HCT116 (cell line): Measurements from ENCODE around the gene LGALS4. TPM values are rescaled to one million over a fixed set of nuclear protein-coding genes. Genes with fewer than 3 reads are reported as not detected.
A peak's percentile ranks its signal among the peaks of the same experiment; 100 is the strongest.

Experiments
- ATAC-seq: fragments of 200-7000 bp; cut with Tn5 transposase; 2 replicates; pipeline ENCODE4 v1.9.1; 2020; ENCODE audit warnings: mild to moderate bottlenecking, moderate library complexity
- BruUV-seq: library from RNA; stranded (reverse); fragments of 400-500 nt; replicated peaks from 2 replicates; lab custom pipeline; 2021; lab: Mats Ljungman, UMichigan
- CTCF ChIA-PET: fragments of 300-600 bp; sonication (Branson Sonifier 250); formaldehyde crosslinking; loops from one replicate; lab custom pipeline; 2021; ENCODE audit warnings: antibody characterized with exemption; lab: Charles Lee
- POLR2A ChIA-PET: fragments of 300-600, 350-600 bp; sonication (Branson Sonifier 250); formaldehyde crosslinking; loops from one replicate; lab custom pipeline; 2021; ENCODE audit warnings: antibody characterized with exemption; lab: Charles Lee
- RAD21 ChIA-PET, 2 experiments: fragments of 300-600 bp; sonication (Branson Sonifier 250); formaldehyde crosslinking; loops; one replicate each; lab custom pipeline; 2023; ENCODE audit warnings: low total read pairs in 2 of 2; ENCODE audit not compliant: uncharacterized antibody in 2 of 2, unreplicated experiment in 2 of 2, low non-redundant PET in 1 of 2; lab: Charles Lee
- DNase-seq: peaks from one replicate; pipeline ENCODE4 v3.0.0-alpha.2; 2010; ENCODE audit warnings: low read depth, low spot score
- H2AFZ ChIP-seq: fragments of 200-600 bp; shearing (Covaris generic), sonication (generic); 2 replicates; pipeline ENCODE4 v1.6.1; 2017; ENCODE audit warnings: low read depth, mixed run types, mixed read lengths, antibody characterized with exemption, low read length; ENCODE audit not compliant: poor library complexity, severe bottlenecking
- H3K27ac ChIP-seq: 2 replicates; pipeline ENCODE4 v1.5.1; 2012; ENCODE audit warnings: low read depth, low read length
- H3K27me3 ChIP-seq: fragments of 200-600 bp; sonication (generic); 2 replicates; pipeline ENCODE4 v1.6.1; 2016; ENCODE audit warnings: mixed run types, low read length, mixed read lengths; ENCODE audit not compliant: insufficient read depth
- H3K36me3 ChIP-seq, 2 experiments: fragments of 200-500 bp in 1 of 2; fragments of 200-600 bp in 1 of 2; sonication (Bioruptor generic) in 1 of 2; sonication (generic) in 1 of 2; 2 replicates each; pipeline versions ENCODE4 v1.5.1 to v1.6.1; 2014 to 2016; ENCODE audit warnings: low read length in 2 of 2, inconsistent platforms in 1 of 2, mixed read lengths in 1 of 2, mixed run types in 1 of 2; ENCODE audit not compliant: insufficient read depth in 2 of 2, control insufficient read depth in 1 of 2
- H3K4me1 ChIP-seq, 2 experiments: fragments of 200-600 bp in 1 of 2; sonication (generic) in 1 of 2; 2 replicates each; pipeline versions ENCODE4 v1.5.1 to v1.6.1; 2012 to 2017; ENCODE audit warnings: low read length in 2 of 2, inconsistent platforms in 1 of 2, mild to moderate bottlenecking in 1 of 2, mixed read lengths in 1 of 2, mixed run types in 1 of 2, moderate library complexity in 1 of 2; ENCODE audit not compliant: insufficient read depth in 2 of 2, control insufficient read depth in 1 of 2
- H3K4me2 ChIP-seq: fragments of 200-600 bp; sonication (generic); 2 replicates; pipeline ENCODE4 v1.6.1; 2017; ENCODE audit warnings: mixed run types, low read length, mixed read lengths
- H3K4me3 ChIP-seq, 2 experiments: fragments of 200-600 bp in 1 of 2; sonication (generic) in 1 of 2; replicated peaks in 1 of 2; 2 replicates each; pipeline ENCODE4 v1.5.1; 2011 to 2016; ENCODE audit warnings: low read length in 2 of 2, control low read depth in 1 of 2, low read depth in 1 of 2, mild to moderate bottlenecking in 1 of 2, mixed read lengths in 1 of 2, mixed run types in 1 of 2
- H3K79me2 ChIP-seq: fragments of 200-600 bp; sonication (generic); 2 replicates; pipeline ENCODE4 v1.6.1; 2017; ENCODE audit warnings: mild to moderate bottlenecking, mixed run types, low read length, moderate library complexity, mixed read lengths; ENCODE audit not compliant: insufficient read depth
- H3K9ac ChIP-seq: fragments of 200-600 bp; sonication (generic); 2 replicates; pipeline ENCODE4 v1.6.1; 2016; ENCODE audit warnings: low read length, mixed read lengths
- H3K9me2 ChIP-seq: fragments of 200-600 bp; sonication (generic), shearing (Covaris generic); 2 replicates; pipeline ENCODE4 v1.6.1; 2017; ENCODE audit warnings: mixed run types, mild to moderate bottlenecking, moderate library complexity; ENCODE audit not compliant: insufficient read depth
- H3K9me3 ChIP-seq, 2 experiments: fragments of 200-500 bp in 1 of 2; fragments of 200-600 bp in 1 of 2; sonication (Bioruptor generic) in 1 of 2; sonication (generic) in 1 of 2; 2 replicates each; pipeline ENCODE4 v1.6.1; 2014 to 2017; ENCODE audit warnings: low read length in 2 of 2, mixed read lengths in 2 of 2, inconsistent platforms in 1 of 2, low read depth in 1 of 2, mild to moderate bottlenecking in 1 of 2, mixed run types in 1 of 2, moderate library complexity in 1 of 2; ENCODE audit not compliant: control insufficient read depth in 1 of 2, insufficient read depth in 1 of 2
- H4K20me1 ChIP-seq: fragments of 200-600 bp; sonication (generic), shearing (Covaris generic); 2 replicates; pipeline ENCODE4 v1.6.1; 2017; ENCODE audit warnings: mixed run types, mild to moderate bottlenecking, moderate library complexity; ENCODE audit not compliant: insufficient read depth
- ATF3 ChIP-seq: IDR thresholded peaks from 2 replicates; pipeline ENCODE4 v1.6.1; 2012
- CBX3 ChIP-seq: IDR thresholded peaks from 2 replicates; pipeline ENCODE4 v1.6.1; 2012; ENCODE audit warnings: low read depth
- CEBPB ChIP-seq: IDR thresholded peaks from 2 replicates; pipeline ENCODE4 v1.6.1; 2012; ENCODE audit warnings: low read depth
- CTCF ChIP-seq, 3 experiments: fragments of 200-600 bp in 1 of 3; sonication (generic) in 1 of 3; IDR thresholded peaks in 2 of 3; conservative IDR thresholded peaks in 1 of 3; 2 replicates each; pipeline ENCODE4 v1.5.1; 2012 to 2017; ENCODE audit warnings: low read depth in 2 of 3, low read length in 2 of 3, antibody characterized with exemption in 1 of 3, borderline replicate concordance in 1 of 3, control low read depth in 1 of 3, mild to moderate bottlenecking in 1 of 3, mixed read lengths in 1 of 3, mixed run types in 1 of 3, moderate library complexity in 1 of 3; ENCODE audit not compliant: insufficient read depth in 1 of 3
- EGR1 ChIP-seq: IDR thresholded peaks from 2 replicates; pipeline ENCODE4 v1.6.1; 2012; ENCODE audit warnings: low read depth
- ELF1 ChIP-seq: IDR thresholded peaks from 2 replicates; pipeline ENCODE4 v1.6.1; 2012; ENCODE audit warnings: low read depth, borderline replicate concordance
- EZH2 ChIP-seq: fragments of 200-600 bp; sonication (generic); IDR thresholded peaks from 2 replicates; pipeline ENCODE4 v1.6.1; 2017; ENCODE audit warnings: antibody characterized with exemption, mixed run types
- EZH2phosphoT487 ChIP-seq: fragments of 200-600 bp; IDR thresholded peaks from 2 replicates; pipeline ENCODE4 v1.6.1; 2018; ENCODE audit warnings: antibody characterized with exemption, borderline replicate concordance
- FOSL1 ChIP-seq: IDR thresholded peaks from 2 replicates; pipeline ENCODE4 v1.6.1; 2012; ENCODE audit warnings: low read depth
- MAX ChIP-seq: IDR thresholded peaks from 2 replicates; pipeline ENCODE4 v1.6.1; 2012
- POLR2A ChIP-seq: IDR thresholded peaks from 2 replicates; pipeline ENCODE4 v1.7.0; 2011; ENCODE audit warnings: borderline replicate concordance; ENCODE audit not compliant: insufficient read depth, insufficient read length; ENCODE audit errors: extremely low read depth
- POLR2AphosphoS5 ChIP-seq: IDR thresholded peaks from 2 replicates; pipeline ENCODE4 v1.6.1; 2011; ENCODE audit warnings: mild to moderate bottlenecking, low read depth, low read length, moderate library complexity
- RAD21 ChIP-seq: IDR thresholded peaks from 2 replicates; pipeline ENCODE4 v1.6.1; 2012; ENCODE audit warnings: low read depth, mild to moderate bottlenecking
- REST ChIP-seq: IDR thresholded peaks from 2 replicates; pipeline ENCODE4 v1.6.1; 2012; ENCODE audit warnings: low read depth
- SIN3A ChIP-seq: IDR thresholded peaks from 2 replicates; pipeline ENCODE4 v1.6.1; 2012; ENCODE audit warnings: low read depth
- SP1 ChIP-seq: IDR thresholded peaks from 2 replicates; pipeline ENCODE4 v1.6.1; 2012; ENCODE audit warnings: low read depth
- SRF ChIP-seq: IDR thresholded peaks from 2 replicates; pipeline ENCODE4 v1.6.1; 2012; ENCODE audit warnings: low read depth
- TCF7L2 ChIP-seq: IDR thresholded peaks from 2 replicates; pipeline ENCODE4 v1.7.0; 2011; ENCODE audit warnings: borderline replicate concordance, inconsistent platforms; ENCODE audit not compliant: insufficient read depth, insufficient read length; ENCODE audit errors: extremely low read depth
- ZBTB33 ChIP-seq: IDR thresholded peaks from 2 replicates; pipeline ENCODE4 v1.6.1; 2011; ENCODE audit warnings: mild to moderate bottlenecking, low read length, moderate library complexity; ENCODE audit not compliant: insufficient replicate concordance; ENCODE audit errors: extremely low read depth
- ZFX ChIP-seq: fragments of 450-650 bp; IDR thresholded peaks from 2 replicates; pipeline ENCODE4 v1.6.1; 2017
- intact Hi-C: fragments of 100-400 bp; cut with micrococcal nuclease; formaldehyde crosslinking; loops from 2 replicates; pipeline ENCODE4 v1.10.0; 2022
- total RNA-seq: library from RNA; stranded (reverse); gene quantifications from one replicate; pipeline ENCODE4 v1.2.1, GENCODE V29; 2021; ENCODE audit not compliant: unreplicated experiment

Gene LGALS4
- total RNA-seq, 1 experiment from 2014 or later = 0.86 TPM

GRCh38 chr19:38849860-38850435 lies 37.2 kb upstream of the LGALS4 start, which contains the start of gene HNRNPL:
Gene HNRNPL (minus strand): TSS chr19:38849986. CDS start chr19:38849966, 20 bp downstream.
- POLR2A ChIA-PET = interaction anchor here (0.9 to 2.2 kb wide), 10 partner anchors 9 to 546 kb away, joined by 3 to 16 read pairs (median 4); partner anchors contain the start of genes C19orf33, MRPS12 and SARS2
- ATAC-seq (peak; percentile 75), DNase-seq (no peak)
- H3K9me2 ChIP-seq = no peaks in the 10 kb centered on the region
- H3K27me3 ChIP-seq = no peaks in the 10 kb centered on the region
- no TSS peak for BruUV-seq
- H3K9ac ChIP-seq = peak within 1 kb of the TSS; percentile 97
- H3K27ac ChIP-seq = peak within 1 kb of the TSS; percentile 98
- no peak within 1 kb of the TSS for H2AFZ ChIP-seq
- RAD21 ChIA-PET = no interaction called here
- H4K20me1 ChIP-seq = peaks cover 8% of the 10 kb centered on the region; the same call in 1 of the 2 replicates
- peaks cover 43% of the 10 kb centered on the region for H3K79me2 ChIP-seq
- H3K9me3 ChIP-seq = no peaks in the 10 kb centered on the region
- H3K4me2 ChIP-seq = peak within 1 kb of the TSS; percentile 92
- H3K4me1 ChIP-seq = peaks cover 14 to 41% of the 10 kb centered on the region in 2 experiments
- CTCF ChIA-PET = interaction anchor here (0.9 to 1.0 kb wide), 2 partner anchors 35 to 81 kb away, joined by 3 to 8 read pairs; partner anchors contain the start of genes MRPS12 and SARS2
- intact Hi-C loops = loop anchor here (1.0 to 5.0 kb wide), 3 partner anchors 49 to 168 kb away; partner anchors contain the start of genes MRPS12, NFKBIB, SARS2 and SIRT2
- H3K4me3 ChIP-seq = peak within 1 kb of the TSS; percentile 77 to 84
- peaks cover 24 to 34% of the 10 kb centered on the region in 2 experiments for H3K36me3 ChIP-seq
- TF ChIP-seq RAD21 (no peak), ZFX (no peak), SP1 (peak; percentile 98), ELF1 (no peak), SIN3A (no peak), ZBTB33 (no peak), TCF7L2 (peak; percentile 39), FOSL1 (no peak), CTCF (IDR thresholded peaks at IDR 0.05 in 2 of 3, conservative IDR thresholded peaks at IDR 0.05 in 1 of 3; ENCODE audit: borderline replicate concordance in 1 of 3, insufficient read depth in 1 of 3, low read depth in 2 of 3, low read length in 2 of 3) (peak in 1 of 3 experiments; percentile 40; a peak in 3 of 6 replicates), EZH2phosphoT487 (no peak), EGR1 (no peak; the same call in 1 of the 2 replicates), POLR2AphosphoS5 (peak; percentile 61), SRF (peak; percentile 96), ATF3 (no peak), MAX (no peak), REST (no peak), CEBPB (no peak), CBX3 (no peak), POLR2A (no peak), EZH2 (no peak)
